ENCODE results near the gene PKD2L1. TPM values are rescaled to one million over a fixed set of nuclear protein-coding genes. Genes with fewer than 3 reads are reported as not detected.

PKD2L1 gene
- total and polyA plus RNA-seq, 2 of the 8 experiments (the other 6 are each of a cell fraction or from before 2014, with no cell fraction given) = 0.20 to 0.33 TPM

- H3K79me2 ChIP-seq (ENCODE audit: control insufficient read depth in 1 of 2, insufficient read depth in 2 of 2, low read length in 2 of 2) = peaks cover 2 to 64% of the 10 kb centered on the region in 2 experiments
- peaks cover 68 to 99% (median 92%) of the 10 kb centered on the region in 4 experiments for H3K36me3 ChIP-seq (ENCODE audit: control insufficient read depth in 2 of 4, insufficient read depth in 4 of 4, low read length in 3 of 4)
- 92% methylated on average over 4 of the region's 4 CpGs; no CpG with 5 or more reads in 1 of the 2 experiments for WGBS, 2 experiments (ENCODE audit: extremely low coverage in 1 of 2, insufficient coverage in 1 of 2, insufficient read length in 1 of 2, insufficient replicate concordance in 2 of 2, low coverage in 1 of 2, low lambda C conversion rate in 2 of 2, missing lambda C conversion rate in 1 of 2)
- peaks cover 1 to 9% (median 8%) of the 10 kb centered on the region in 4 experiments; a peak in 4 of 7 replicates for H3K4me1 ChIP-seq (replicated peaks in 1 of 4; ENCODE audit: control insufficient read depth in 3 of 4, insufficient read depth in 4 of 4, low read length in 3 of 4)
- no peaks in the 10 kb centered on the region for H3K23me2 ChIP-seq (ENCODE audit: low read depth, low read length)
- H3K56ac ChIP-seq (replicated peaks; ENCODE audit: insufficient read length, low read depth, low read length) = no peak overlapping the region
- ChIA-PET CTCF (ENCODE audit: partially characterized antibody) (interaction anchor here (1.5 to 5.4 kb wide), 3 partner anchors 9 to 78 kb away, joined by 5 to 31 read pairs (median 5); no protein-coding TSS in a partner anchor), POLR2A (ENCODE audit: partially characterized antibody) (interaction anchor here (0.6 to 4.1 kb wide), 9 partner anchors 8 to 128 kb away, joined by 3 to 24 read pairs (median 4); partner anchors contain the start of genes PKD2L1 and SCD)
- no peak overlapping the region for H2BK20ac ChIP-seq (ENCODE audit: low read length)
- H3K27ac ChIP-seq (ENCODE audit: low read depth, low read length) = no peak overlapping the region
- H4K91ac ChIP-seq (replicated peaks; ENCODE audit: insufficient read length, low read length) = no peak overlapping the region
- no peak overlapping the region for H3K9ac ChIP-seq (replicated peaks in 1 of 4; ENCODE audit: extremely low read depth in 1 of 4, low read depth in 3 of 4, low read length in 3 of 4)
- no peak overlapping the region for H3K4ac ChIP-seq (replicated peaks; ENCODE audit: insufficient read length, low read depth, low read length)
- H3K4me2 ChIP-seq (ENCODE audit: insufficient read depth in 1 of 2, low read depth in 2 of 2, low read length in 2 of 2) = no peak overlapping the region; a peak in 1 of 4 replicates
- H2AK5ac ChIP-seq (ENCODE audit: low read depth, low read length) = no peak overlapping the region
- no peak overlapping the region for H4K5ac ChIP-seq (ENCODE audit: insufficient read length, low read depth, low read length)
- H2BK120ac ChIP-seq (replicated peaks; ENCODE audit: low read depth, low read length) = no peak overlapping the region
- H2AFZ ChIP-seq (ENCODE audit: low read length) = no peak overlapping the region
- H3K27me3 ChIP-seq (replicated peaks in 1 of 4; ENCODE audit: control insufficient read depth in 3 of 4, extremely low read depth in 1 of 4, insufficient read depth in 3 of 4, low read length in 3 of 4) = no peaks in the 10 kb centered on the region
- peaks cover 9% of the 10 kb centered on the region; the same call in 1 of the 2 replicates for H3K79me1 ChIP-seq (ENCODE audit: low read depth, low read length)
- FAIRE-seq (no peak), DNase-seq (ENCODE audit: low read depth in 1 of 2, low spot score in 2 of 2) (no peak)
- H4K20me1 ChIP-seq (replicated peaks in 1 of 2; ENCODE audit: control insufficient read depth in 1 of 2, insufficient read depth in 2 of 2, low read length in 2 of 2) = peaks cover 13 to 59% of the 10 kb centered on the region in 2 experiments
- no peak overlapping the region for H2BK5ac ChIP-seq (ENCODE audit: low read depth, low read length)
- H4K8ac ChIP-seq (ENCODE audit: extremely low read depth, insufficient read depth, low read length) = no peak overlapping the region
- no peak overlapping the region for H2BK15ac ChIP-seq (ENCODE audit: low read length)
- no peak overlapping the region for H3K4me3 ChIP-seq (ENCODE audit: extremely low read depth in 1 of 4, insufficient read depth in 2 of 4, low read depth in 3 of 4, low read length in 4 of 4)
- H3K14ac ChIP-seq (ENCODE audit: insufficient read length) = no peak overlapping the region
- no peak overlapping the region for H3K18ac ChIP-seq (ENCODE audit: extremely low read depth, low read length)
- no peaks in the 10 kb centered on the region for H3K9me3 ChIP-seq (ENCODE audit: insufficient read depth in 2 of 2, low read depth in 1 of 2, low read length in 1 of 2)
- H3K23ac ChIP-seq (ENCODE audit: insufficient read length) = no peak overlapping the region
- H2BK12ac ChIP-seq (ENCODE audit: low read depth, low read length) = no peak overlapping the region
- TF ChIP-seq POU5F1 (IDR thresholded peaks at IDR 0.05; ENCODE audit: low read depth, low read length) = no peak
- TF ChIP-seq ZNF274 (IDR thresholded peaks at IDR 0.05; ENCODE audit: borderline replicate concordance, extremely low read depth, low read length) = no peak
- no peak for TF ChIP-seq SP1 (IDR thresholded peaks at IDR 0.05; ENCODE audit: low read depth, low read length)
- no peak for TF ChIP-seq BRCA1 (IDR thresholded peaks at IDR 0.05; ENCODE audit: low read depth, low read length)
- TF ChIP-seq RBBP5 (IDR thresholded peaks at IDR 0.05; ENCODE audit: borderline replicate concordance, low read depth, low read length) = no peak
- TF ChIP-seq CBX8 (IDR thresholded peaks at IDR 0.05; ENCODE audit: borderline replicate concordance, low read depth, low read length) = no peak
- TF ChIP-seq CTBP2 (IDR thresholded peaks at IDR 0.05; ENCODE audit: borderline replicate concordance, insufficient read depth, insufficient read length, low read length) = no peak
- no peak for TF ChIP-seq TEAD4 (IDR thresholded peaks at IDR 0.05; ENCODE audit: low read depth, low read length)
- TF ChIP-seq JUN (IDR thresholded peaks at IDR 0.05; ENCODE audit: low read depth, low read length) = no peak
- TF ChIP-seq SIX5 (IDR thresholded peaks at IDR 0.05; ENCODE audit: low read depth, low read length) = no peak
- no peak for TF ChIP-seq PHF8 (conservative IDR thresholded peaks at IDR 0.05; ENCODE audit: low read depth, low read length)
- TF ChIP-seq, protein P1, sequence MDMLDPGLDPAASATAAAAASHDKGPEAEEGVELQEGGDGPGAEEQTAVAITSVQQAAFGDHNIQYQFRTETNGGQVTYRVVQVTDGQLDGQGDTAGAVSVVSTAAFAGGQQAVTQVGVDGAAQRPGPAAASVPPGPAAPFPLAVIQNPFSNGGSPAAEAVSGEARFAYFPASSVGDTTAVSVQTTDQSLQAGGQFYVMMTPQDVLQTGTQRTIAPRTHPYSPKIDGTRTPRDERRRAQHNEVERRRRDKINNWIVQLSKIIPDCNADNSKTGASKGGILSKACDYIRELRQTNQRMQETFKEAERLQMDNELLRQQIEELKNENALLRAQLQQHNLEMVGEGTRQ (IDR thresholded peaks at IDR 0.05; ENCODE audit: low read length) = no peak
- no peak for TF ChIP-seq TAF7 (optimal IDR thresholded peaks at IDR 0.05; ENCODE audit: borderline replicate concordance, low read depth, low read length)
These were observed 25.1 kb upstream of the PKD2L1 start for GRCh38 chr10:100355086-100355485.

Measured in H1 (cell line).